HFF-Myc (cell line): ENCODE data around the gene TEAD2.

ENCODE experiments used
- DNase-seq: peaks from one replicate; pipeline ENCODE4 v3.0.0-alpha.2; 2011; ENCODE audit warnings: low read depth; ENCODE audit errors: extremely low read depth
- H3K4me3 ChIP-seq: replicated peaks from 2 replicates; pipeline ENCODE4 v1.5.1; 2011; ENCODE audit warnings: low read depth, mild to moderate bottlenecking, control low read depth, low read length
- CTCF ChIP-seq: IDR thresholded peaks from 2 replicates; pipeline ENCODE4 v1.5.1; 2012; ENCODE audit warnings: mild to moderate bottlenecking, low read depth, low read length, control low read depth; ENCODE audit errors: missing control alignments

Gene TEAD2

GRCh38 chr19:49393881-49394280, 31.7 kb upstream of the TEAD2 start:
- no peak for TF ChIP-seq CTCF
- DNase-seq, result no peak
- no peak overlapping the region for H3K4me3 ChIP-seq

- no peak overlapping the region for H3K4me3 ChIP-seq
- peak; percentile 81 for TF ChIP-seq CTCF
- peak; percentile 26 for DNase-seq
These were observed 29.6 kb upstream of the TEAD2 start for GRCh38 chr19:49391581-49392399.

GRCh38 chr19:49390929-49391359, 28.7 kb upstream of the TEAD2 start:
- no peak for TF ChIP-seq CTCF
- no peak for DNase-seq
- no peak overlapping the region for H3K4me3 ChIP-seq

GRCh38 chr19:49390131-49390928, 28.1 kb upstream of the TEAD2 start:
- no peak overlapping the region for H3K4me3 ChIP-seq
- no peak for DNase-seq
- no peak for TF ChIP-seq CTCF

- no peak overlapping the region for H3K4me3 ChIP-seq
- DNase-seq, result no peak
- TF ChIP-seq CTCF, result no peak
These were observed 27.2 kb upstream of the TEAD2 start for GRCh38 chr19:49389406-49389805.

GRCh38 chr19:49387936-49388372, 25.7 kb upstream of the TEAD2 start, which contains the start of gene KASH5:
TSS of gene KASH5 (plus strand) at chr19:49388249. CDS start at chr19:49390884, 2,635 bp downstream.
- no peak for TF ChIP-seq CTCF
- no peak for DNase-seq

More at GRCh38 chr19:49387936-49388372, 25.7 kb upstream of the TEAD2 start, which contains the start of gene KASH5:
- no peak within 1 kb of the TSS for H3K4me3 ChIP-seq
